Measurements from ENCODE around the gene MEPE. TPM values are rescaled to one million over a fixed set of nuclear protein-coding genes. Genes with fewer than 3 reads are reported as not detected.

MEPE gene
- total RNA-seq, 1 donor from 2014 or later = not detected

DNA sequence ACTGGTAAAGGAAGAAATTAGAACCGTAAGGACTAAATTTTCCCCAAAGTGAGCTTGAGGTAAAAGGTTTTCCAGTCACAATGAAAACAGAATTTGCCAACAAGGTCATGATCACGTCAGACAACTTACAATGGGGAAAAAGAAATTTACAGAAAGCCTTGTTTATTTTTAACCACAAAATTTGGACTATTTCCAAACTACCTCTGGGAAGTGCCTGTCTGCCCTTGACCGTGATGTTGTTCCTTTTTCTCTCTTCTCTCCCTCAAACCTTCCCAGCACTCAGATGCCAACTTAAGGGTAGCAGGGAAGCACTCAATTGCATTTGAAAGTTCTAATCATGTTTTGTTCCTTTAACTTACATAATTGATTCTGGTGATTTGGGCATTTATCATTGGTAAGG, 32.5 kb downstream of the MEPE start:
- DNase-seq (no peak), ATAC-seq (no peak)
- intact Hi-C loops (cut with DNase I) = no loop called here
- Histone ChIP-seq H3K27ac (no peak overlapping the region), H3K4me1 (peaks cover 7% of the 10 kb centered on the region), H3K9me3 (no peaks in the 10 kb centered on the region), H3K27me3 (ENCODE audit: low read depth) (no peaks in the 10 kb centered on the region), H3K36me3 (no peaks in the 10 kb centered on the region), H3K4me3 (no peak overlapping the region)
- TF ChIP-seq, protein P1, sequence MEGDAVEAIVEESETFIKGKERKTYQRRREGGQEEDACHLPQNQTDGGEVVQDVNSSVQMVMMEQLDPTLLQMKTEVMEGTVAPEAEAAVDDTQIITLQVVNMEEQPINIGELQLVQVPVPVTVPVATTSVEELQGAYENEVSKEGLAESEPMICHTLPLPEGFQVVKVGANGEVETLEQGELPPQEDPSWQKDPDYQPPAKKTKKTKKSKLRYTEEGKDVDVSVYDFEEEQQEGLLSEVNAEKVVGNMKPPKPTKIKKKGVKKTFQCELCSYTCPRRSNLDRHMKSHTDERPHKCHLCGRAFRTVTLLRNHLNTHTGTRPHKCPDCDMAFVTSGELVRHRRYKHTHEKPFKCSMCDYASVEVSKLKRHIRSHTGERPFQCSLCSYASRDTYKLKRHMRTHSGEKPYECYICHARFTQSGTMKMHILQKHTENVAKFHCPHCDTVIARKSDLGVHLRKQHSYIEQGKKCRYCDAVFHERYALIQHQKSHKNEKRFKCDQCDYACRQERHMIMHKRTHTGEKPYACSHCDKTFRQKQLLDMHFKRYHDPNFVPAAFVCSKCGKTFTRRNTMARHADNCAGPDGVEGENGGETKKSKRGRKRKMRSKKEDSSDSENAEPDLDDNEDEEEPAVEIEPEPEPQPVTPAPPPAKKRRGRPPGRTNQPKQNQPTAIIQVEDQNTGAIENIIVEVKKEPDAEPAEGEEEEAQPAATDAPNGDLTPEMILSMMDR (IDR thresholded peaks at IDR 0.05) = no peak

DNA sequence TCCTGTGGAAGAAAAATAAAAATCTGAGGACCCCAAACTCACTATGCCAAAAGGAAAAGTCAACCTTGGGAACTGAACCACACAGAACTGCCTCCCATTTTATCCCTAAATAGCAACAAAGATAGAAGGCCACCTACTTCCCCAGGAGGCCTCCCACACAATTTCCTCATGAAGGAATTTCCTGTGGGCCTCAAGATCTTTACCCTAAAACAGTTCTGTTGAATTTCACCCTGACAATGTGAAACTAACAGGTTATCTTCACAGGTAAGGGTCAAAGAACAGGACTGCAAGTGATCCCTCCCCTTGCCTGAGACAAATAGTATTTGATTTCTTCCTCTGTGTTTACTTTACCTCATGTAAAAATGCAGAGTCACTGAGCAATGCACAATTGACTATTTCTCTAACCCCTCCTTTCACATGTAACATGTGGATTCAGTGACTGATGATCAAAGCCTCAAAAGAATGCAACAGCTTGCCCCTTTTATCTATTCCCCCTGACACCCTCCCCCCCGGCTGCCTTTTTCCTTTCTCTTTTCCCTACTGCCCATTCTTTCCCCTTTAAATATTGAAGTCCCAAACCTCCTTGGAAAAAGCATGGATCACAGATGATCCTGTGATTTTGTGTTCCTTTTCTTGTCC, 33.3 kb downstream of the MEPE start:
- TF ChIP-seq, protein P1 (IDR thresholded peaks at IDR 0.05) = no peak
- ATAC-seq (no peak), DNase-seq (no peak)
- Histone ChIP-seq H3K4me1 (peaks cover 7% of the 10 kb centered on the region), H3K27me3 (ENCODE audit: low read depth) (no peaks in the 10 kb centered on the region), H3K27ac (no peak overlapping the region), H3K36me3 (no peaks in the 10 kb centered on the region), H3K4me3 (no peak overlapping the region), H3K9me3 (no peaks in the 10 kb centered on the region)
- intact Hi-C loops (cut with DNase I) = no loop called here

DNA sequence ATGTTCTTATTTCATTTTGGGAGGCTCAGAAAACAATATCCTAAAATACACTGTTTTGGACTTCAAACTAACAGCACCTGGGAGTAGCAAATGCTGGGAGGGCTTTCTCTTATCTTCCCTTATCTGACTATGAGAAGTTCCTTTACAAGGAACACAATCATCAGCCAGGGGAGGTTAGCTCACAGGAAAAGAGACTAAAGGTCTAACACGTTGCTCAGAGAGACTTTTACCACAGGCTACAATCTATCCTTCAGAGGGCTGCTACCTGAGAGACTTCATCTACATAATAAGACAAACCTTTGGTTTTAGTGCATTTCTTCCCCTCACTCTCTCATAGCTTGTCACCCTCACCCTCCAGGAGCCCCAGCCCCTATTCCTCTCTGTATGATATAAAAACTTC, 35.8 kb downstream of the MEPE start:
- Histone ChIP-seq H3K4me1 (peaks cover 7% of the 10 kb centered on the region), H3K36me3 (no peaks in the 10 kb centered on the region), H3K27me3 (ENCODE audit: low read depth) (no peaks in the 10 kb centered on the region), H3K4me3 (no peak overlapping the region), H3K27ac (no peak overlapping the region), H3K9me3 (no peaks in the 10 kb centered on the region)
- TF ChIP-seq, protein P1 (IDR thresholded peaks at IDR 0.05) = no peak
- intact Hi-C loops (cut with DNase I) = no loop called here
- DNase-seq = no peak
- ATAC-seq = no peak

DNA sequence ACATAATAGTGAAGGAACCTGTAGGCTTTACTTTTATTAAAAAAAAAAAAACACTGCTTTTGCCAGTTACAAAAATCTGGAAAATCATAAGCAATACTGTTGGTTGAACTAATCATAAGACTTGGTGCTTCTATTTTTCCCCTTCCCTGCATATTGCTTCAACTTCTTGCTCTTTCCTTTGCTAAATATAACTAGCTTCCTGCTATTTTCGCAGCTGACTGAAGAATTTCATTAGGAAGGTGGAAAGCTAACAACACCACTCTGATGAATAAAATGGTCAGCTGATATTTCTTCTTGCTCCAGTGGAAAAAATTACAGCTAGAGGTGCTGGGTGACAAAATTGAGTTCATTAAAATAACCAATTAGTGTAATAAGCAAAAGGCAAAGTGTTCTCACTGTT, 39.3 kb downstream of the MEPE start:
- intact Hi-C loops (cut with DNase I) = no loop called here
- H3K27ac ChIP-seq = no peak overlapping the region
- H3K4me3 ChIP-seq = no peak overlapping the region
- H3K36me3 ChIP-seq = no peaks in the 10 kb centered on the region
- ATAC-seq (no peak), DNase-seq (no peak)
- TF ChIP-seq, protein P1 (IDR thresholded peaks at IDR 0.05) = no peak
- no peaks in the 10 kb centered on the region for H3K27me3 ChIP-seq (ENCODE audit: low read depth)
- H3K4me1 ChIP-seq = no peaks in the 10 kb centered on the region
- H3K9me3 ChIP-seq = no peaks in the 10 kb centered on the region

DNA sequence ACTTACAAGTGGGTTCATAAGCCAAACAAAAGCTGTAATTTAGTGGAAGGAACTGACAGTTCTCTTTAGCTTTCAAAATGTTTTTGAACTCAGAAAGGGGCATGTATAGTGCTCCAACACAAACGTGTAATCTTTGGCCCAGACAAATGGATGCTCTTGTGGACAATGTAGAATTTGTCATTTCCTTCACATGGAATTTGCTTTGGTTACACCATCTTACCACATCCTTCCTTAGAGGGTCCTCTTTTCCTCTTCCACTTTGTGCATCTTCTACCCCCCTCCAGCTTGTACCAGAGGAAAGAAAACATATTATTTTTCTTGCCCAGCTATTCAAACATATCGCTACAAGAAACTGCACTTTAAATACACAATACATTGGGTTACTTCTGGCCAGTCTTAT, 42.4 kb downstream of the MEPE start:
- Histone ChIP-seq H3K4me1 (no peaks in the 10 kb centered on the region), H3K27ac (no peak overlapping the region), H3K36me3 (no peaks in the 10 kb centered on the region), H3K27me3 (ENCODE audit: low read depth) (no peaks in the 10 kb centered on the region), H3K4me3 (no peak overlapping the region), H3K9me3 (no peaks in the 10 kb centered on the region)
- DNase-seq (no peak), ATAC-seq (no peak)
- TF ChIP-seq, protein P1 (IDR thresholded peaks at IDR 0.05) = no peak
- intact Hi-C loops (cut with DNase I) = no loop called here

Measured in lower lobe of right lung (tissue), 2 donors.